ENCODE measurements around the gene C8B.

The C8B gene

GRCh38 chr1:56975446-56975845 lies 9.6 kb upstream of the C8B start:
- no peak for DNase-seq
- in situ Hi-C loops (cut with HindIII; ENCODE audit: low pct_ligation_motif_present, low pct_unique_long_range_greater_than_20kb, low sequenced_read_pairs): no loop called here

- in situ Hi-C loops (cut with HindIII; ENCODE audit: low pct_ligation_motif_present, low pct_unique_long_range_greater_than_20kb, low sequenced_read_pairs): no loop called here
Measured at GRCh38 chr1:56973923-56974742, 8.3 kb upstream of the C8B start.

GRCh38 chr1:56972976-56973375 lies 7.2 kb upstream of the C8B start:
- no peak for DNase-seq
- in situ Hi-C loops (cut with HindIII; ENCODE audit: low pct_ligation_motif_present, low pct_unique_long_range_greater_than_20kb, low sequenced_read_pairs): no loop called here

More at GRCh38 chr1:56973923-56974742, 8.3 kb upstream of the C8B start:
- DNase-seq: no peak

- no peak for DNase-seq
- in situ Hi-C loops (cut with HindIII; ENCODE audit: low pct_ligation_motif_present, low pct_unique_long_range_greater_than_20kb, low sequenced_read_pairs): no loop called here
Measured at GRCh38 chr1:56970280-56970679, 4.5 kb upstream of the C8B start.

GRCh38 chr1:56968878-56969495 lies 3.2 kb upstream of the C8B start:
- in situ Hi-C loops (cut with HindIII; ENCODE audit: low pct_ligation_motif_present, low pct_unique_long_range_greater_than_20kb, low sequenced_read_pairs): no loop called here

GRCh38 chr1:56967900-56968832 lies 2.4 kb upstream of the C8B start:
- in situ Hi-C loops (cut with HindIII; ENCODE audit: low pct_ligation_motif_present, low pct_unique_long_range_greater_than_20kb, low sequenced_read_pairs): no loop called here
- DNase-seq: peak; percentile 11

More at GRCh38 chr1:56968878-56969495, 3.2 kb upstream of the C8B start:
- no peak for DNase-seq

GRCh38 chr1:56967355-56967754 lies 1.5 kb upstream of the C8B start:
- no peak for DNase-seq
- in situ Hi-C loops (cut with HindIII; ENCODE audit: low pct_ligation_motif_present, low pct_unique_long_range_greater_than_20kb, low sequenced_read_pairs): no loop called here

- in situ Hi-C loops (cut with HindIII; ENCODE audit: low pct_ligation_motif_present, low pct_unique_long_range_greater_than_20kb, low sequenced_read_pairs): no loop called here
- DNase-seq: no peak
Measured at GRCh38 chr1:56966698-56966999, 834 bp upstream of the C8B start.

- no peak for DNase-seq
- in situ Hi-C loops (cut with HindIII; ENCODE audit: low pct_ligation_motif_present, low pct_unique_long_range_greater_than_20kb, low sequenced_read_pairs): no loop called here
Measured at GRCh38 chr1:56965191-56965590, 624 bp downstream of the C8B start.

GRCh38 chr1:56964349-56965017 lies 1.3 kb downstream of the C8B start:
- no peak for DNase-seq
- in situ Hi-C loops (cut with HindIII; ENCODE audit: low pct_ligation_motif_present, low pct_unique_long_range_greater_than_20kb, low sequenced_read_pairs): no loop called here

GRCh38 chr1:56963667-56964066 lies 2.1 kb downstream of the C8B start:
- DNase-seq: no peak
- in situ Hi-C loops (cut with HindIII; ENCODE audit: low pct_ligation_motif_present, low pct_unique_long_range_greater_than_20kb, low sequenced_read_pairs): no loop called here

GRCh38 chr1:56961426-56961825 lies 4.4 kb downstream of the C8B start:
- no peak for DNase-seq
- in situ Hi-C loops (cut with HindIII; ENCODE audit: low pct_ligation_motif_present, low pct_unique_long_range_greater_than_20kb, low sequenced_read_pairs): no loop called here

GRCh38 chr1:56958526-56958925 lies 7.3 kb downstream of the C8B start:
- DNase-seq: no peak
- in situ Hi-C loops (cut with HindIII; ENCODE audit: low pct_ligation_motif_present, low pct_unique_long_range_greater_than_20kb, low sequenced_read_pairs): no loop called here

GRCh38 chr1:56957931-56958330 lies 7.9 kb downstream of the C8B start:
- DNase-seq: no peak

GRCh38 chr1:56954664-56955063 lies 11.2 kb downstream of the C8B start:
- in situ Hi-C loops (cut with HindIII; ENCODE audit: low pct_ligation_motif_present, low pct_unique_long_range_greater_than_20kb, low sequenced_read_pairs): no loop called here
- no peak for DNase-seq

More at GRCh38 chr1:56957931-56958330, 7.9 kb downstream of the C8B start:
- in situ Hi-C loops (cut with HindIII; ENCODE audit: low pct_ligation_motif_present, low pct_unique_long_range_greater_than_20kb, low sequenced_read_pairs): no loop called here

GRCh38 chr1:56953386-56953785 lies 12.4 kb downstream of the C8B start:
- DNase-seq: no peak
- in situ Hi-C loops (cut with HindIII; ENCODE audit: low pct_ligation_motif_present, low pct_unique_long_range_greater_than_20kb, low sequenced_read_pairs): no loop called here

- in situ Hi-C loops (cut with HindIII; ENCODE audit: low pct_ligation_motif_present, low pct_unique_long_range_greater_than_20kb, low sequenced_read_pairs): no loop called here
- no peak for DNase-seq
Measured at GRCh38 chr1:56952501-56952900, 13.3 kb downstream of the C8B start.

GRCh38 chr1:56948403-56949023 lies 17.3 kb downstream of the C8B start:
- in situ Hi-C loops (cut with HindIII; ENCODE audit: low pct_ligation_motif_present, low pct_unique_long_range_greater_than_20kb, low sequenced_read_pairs): no loop called here

More at GRCh38 chr1:56948403-56949023, 17.3 kb downstream of the C8B start:
- DNase-seq: no peak
